Calu3 (cell line): ENCODE results near the gene LRRC47. TPM values are rescaled to one million over a fixed set of nuclear protein-coding genes. Genes with fewer than 3 reads are reported as not detected.

Source experiments
- BruUV-seq: library from RNA; stranded (reverse); fragments of 400-500 nt; replicated peaks from 2 replicates; lab custom pipeline; 2021; lab: Mats Ljungman, UMichigan
- CTCF ChIA-PET: fragments of 300-600 bp; sonication (Branson Sonifier 250); formaldehyde crosslinking; loops from one replicate; lab custom pipeline; 2022; ENCODE audit warnings: antibody characterized with exemption; lab: Charles Lee
- DNase-seq: peaks from one replicate; pipeline ENCODE4 v3.0.0; 2022
- H3K27ac Mint-ChIP-seq: one replicate; pipeline ENCODE4 v1.8.0; 2022; ENCODE audit warnings: mixed read lengths; ENCODE audit not compliant: unreplicated experiment
- H3K27me3 Mint-ChIP-seq: one replicate; pipeline ENCODE4 v1.8.0; 2022; ENCODE audit warnings: mixed read lengths; ENCODE audit not compliant: unreplicated experiment
- H3K36me3 Mint-ChIP-seq: one replicate; pipeline ENCODE4 v1.8.0; 2022; ENCODE audit warnings: mild to moderate bottlenecking, moderate library complexity, mixed read lengths; ENCODE audit not compliant: insufficient read depth, unreplicated experiment
- H3K4me1 Mint-ChIP-seq: one replicate; pipeline ENCODE4 v1.8.0; 2022; ENCODE audit warnings: mild to moderate bottlenecking, low read depth, mixed read lengths; ENCODE audit not compliant: unreplicated experiment
- H3K4me3 Mint-ChIP-seq: one replicate; pipeline ENCODE4 v1.8.0; 2022; ENCODE audit warnings: mild to moderate bottlenecking, low read depth, moderate library complexity, mixed read lengths; ENCODE audit not compliant: unreplicated experiment
- H3K9me3 Mint-ChIP-seq: one replicate; pipeline ENCODE4 v1.8.0; 2022; ENCODE audit warnings: low read depth, mixed read lengths; ENCODE audit not compliant: unreplicated experiment
- CTCF ChIP-seq: fragments of 200-600 bp; IDR thresholded peaks from one replicate; pipeline ENCODE4 v1.8.0; 2022; ENCODE audit warnings: antibody characterized with exemption; ENCODE audit not compliant: unreplicated experiment
- intact Hi-C: fragments of 100-400 bp; cut with micrococcal nuclease; formaldehyde crosslinking; loops from one replicate; pipeline ENCODE4 v1.10.0; 2022; ENCODE audit not compliant: unreplicated experiment
- total RNA-seq: library from RNA; stranded (reverse); gene quantifications from 2 replicates; pipeline ENCODE4 v1.2.3, GENCODE V29; 2022

LRRC47 gene
- total RNA-seq, 1 experiment from 2014 or later = 35.8 TPM

- DNase-seq = no peak
- H3K4me3 Mint-ChIP-seq = peak overlapping the region; percentile 24
- CTCF ChIA-PET = no interaction called here
- peaks cover 34% of the 10 kb centered on the region for H3K27me3 Mint-ChIP-seq
- H3K27ac Mint-ChIP-seq = no peak overlapping the region
- H3K36me3 Mint-ChIP-seq = peaks cover 6% of the 10 kb centered on the region
- TF ChIP-seq CTCF = no peak
- intact Hi-C loops = no loop called here
- H3K9me3 Mint-ChIP-seq = no peaks in the 10 kb centered on the region
- peaks cover 8% of the 10 kb centered on the region for H3K4me1 Mint-ChIP-seq
- BruUV-seq = no TSS peak
Observed at GRCh38 chr1:3747903-3748302, 48.4 kb downstream of the LRRC47 start.

GRCh38 chr1:3747522-3747848 lies 48.8 kb downstream of the LRRC47 start:
- no peak overlapping the region for H3K27ac Mint-ChIP-seq
- peaks cover 6% of the 10 kb centered on the region for H3K36me3 Mint-ChIP-seq
- CTCF ChIA-PET = no interaction called here
- intact Hi-C loops = no loop called here
- H3K4me3 Mint-ChIP-seq = peak overlapping the region; percentile 24
- H3K27me3 Mint-ChIP-seq = peaks cover 30% of the 10 kb centered on the region
- no peaks in the 10 kb centered on the region for H3K9me3 Mint-ChIP-seq
- BruUV-seq = no TSS peak
- DNase-seq = no peak
- H3K4me1 Mint-ChIP-seq = peaks cover 8% of the 10 kb centered on the region
- TF ChIP-seq CTCF = no peak

- Mint-ChIP-seq H3K27ac (no peak overlapping the region), H3K9me3 (no peaks in the 10 kb centered on the region), H3K4me3 (peak overlapping the region; percentile 24), H3K4me1 (peaks cover 8% of the 10 kb centered on the region), H3K27me3 (peaks cover 25% of the 10 kb centered on the region), H3K36me3 (peaks cover 6% of the 10 kb centered on the region)
- no TSS peak for BruUV-seq
- peak; percentile 81 for DNase-seq
- no peak for TF ChIP-seq CTCF
- CTCF ChIA-PET = no interaction called here
- intact Hi-C loops = no loop called here
Observed at GRCh38 chr1:3746830-3747521, 49.3 kb downstream of the LRRC47 start.

GRCh38 chr1:3746389-3746829 lies 49.9 kb downstream of the LRRC47 start:
- H3K4me1 Mint-ChIP-seq = peaks cover 8% of the 10 kb centered on the region
- DNase-seq = no peak
- TF ChIP-seq CTCF = no peak
- no peak overlapping the region for H3K27ac Mint-ChIP-seq
- CTCF ChIA-PET = no interaction called here
- peak overlapping the region; percentile 24 for H3K4me3 Mint-ChIP-seq
- BruUV-seq = TSS peak; percentile 31
- peaks cover 19% of the 10 kb centered on the region for H3K27me3 Mint-ChIP-seq
- intact Hi-C loops = no loop called here
- H3K9me3 Mint-ChIP-seq = no peaks in the 10 kb centered on the region
- peaks cover 6% of the 10 kb centered on the region for H3K36me3 Mint-ChIP-seq
